HG02642 (cell line): ENCODE measurements around the gene ASTN1.

ENCODE experiments used
- ATAC-seq: cut with Tn5 transposase; IDR thresholded peaks from one replicate; pipeline ENCODE4 v1.9.1; 2021; ENCODE audit warnings: mild to moderate bottlenecking; ENCODE audit not compliant: unreplicated experiment, poor library complexity

The ASTN1 gene

GRCh38 chr1:176998183-176998795, 166.2 kb downstream of the ASTN1 start:
- no peak for ATAC-seq

DNA sequence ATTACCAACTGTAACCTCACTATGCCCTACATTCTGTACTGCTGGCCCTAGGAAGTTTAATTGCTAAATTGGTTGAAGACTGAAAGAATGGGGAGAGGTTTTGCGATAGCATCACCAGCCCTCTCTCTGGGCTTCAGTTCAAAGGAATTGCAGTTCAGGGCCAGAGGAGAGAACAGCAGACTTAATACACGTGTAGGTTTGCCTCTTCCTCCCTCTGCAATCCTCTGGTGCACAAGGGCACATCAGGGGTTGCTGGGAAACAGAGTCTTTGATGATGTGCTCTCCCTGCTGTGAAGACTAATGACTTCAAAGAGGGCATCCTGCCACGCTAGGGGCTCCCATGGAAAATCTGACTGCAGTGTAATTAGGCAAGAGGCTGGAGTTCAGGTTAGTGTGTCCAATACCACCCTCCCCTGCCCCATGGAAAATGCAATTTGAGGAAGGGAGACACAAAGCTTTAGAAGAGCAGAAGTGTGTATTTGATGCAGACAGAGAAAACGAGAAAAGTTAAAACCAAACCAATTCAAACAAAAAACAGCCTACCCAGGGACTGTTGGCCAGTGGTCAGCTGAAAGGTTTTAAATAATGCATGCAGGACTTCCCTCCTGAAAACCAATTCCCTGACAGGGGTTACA, 167.9 kb downstream of the ASTN1 start:
- ATAC-seq = no peak

DNA sequence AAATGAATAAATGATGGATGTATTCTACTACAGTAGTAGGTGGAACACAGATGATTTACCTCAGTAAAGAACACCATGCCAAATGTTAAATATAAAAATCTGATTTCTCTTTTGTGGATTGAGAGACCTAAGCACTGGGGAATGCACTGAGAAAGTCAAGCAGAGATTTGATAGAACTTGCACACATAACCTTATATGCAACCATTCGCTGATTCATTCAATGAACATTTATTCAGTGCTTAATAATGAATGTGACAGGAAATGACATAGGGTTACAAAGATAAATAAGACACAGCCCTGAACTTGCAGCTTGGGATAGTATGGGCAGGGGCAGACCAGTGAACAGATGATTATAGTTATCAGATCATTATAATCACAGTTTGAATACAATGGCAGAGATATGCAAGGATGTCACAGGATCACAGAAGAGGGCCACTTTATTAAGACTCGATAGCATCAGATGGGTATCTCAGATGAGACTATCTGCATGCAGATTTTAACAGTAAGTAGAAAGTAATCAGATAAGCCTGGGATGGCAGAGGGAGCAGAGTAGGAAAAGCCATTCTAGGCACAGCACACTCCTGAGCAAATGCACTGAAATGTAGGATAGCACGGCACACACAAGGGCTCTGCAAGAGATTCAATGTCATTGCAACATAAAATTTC, 169.4 kb downstream of the ASTN1 start:
- no peak for ATAC-seq

DNA sequence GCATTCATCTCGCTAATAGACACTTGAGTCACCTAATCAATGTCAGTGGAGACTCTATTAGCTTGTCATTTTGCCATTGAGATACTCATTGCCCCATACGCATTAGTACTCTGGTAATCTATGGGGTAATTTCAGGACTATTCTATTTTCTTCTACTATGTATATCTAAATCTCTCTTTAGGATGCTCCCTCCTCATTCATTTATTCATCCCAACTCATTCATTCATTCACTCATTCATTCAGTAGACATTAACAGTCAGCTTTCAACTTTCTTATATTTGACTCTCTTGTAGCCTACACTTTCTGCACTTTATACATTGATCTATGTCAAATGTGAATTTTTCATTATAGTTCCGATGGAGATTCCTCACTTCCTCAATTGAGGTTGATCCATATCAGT, 170.9 kb downstream of the ASTN1 start:
- ATAC-seq = no peak

DNA sequence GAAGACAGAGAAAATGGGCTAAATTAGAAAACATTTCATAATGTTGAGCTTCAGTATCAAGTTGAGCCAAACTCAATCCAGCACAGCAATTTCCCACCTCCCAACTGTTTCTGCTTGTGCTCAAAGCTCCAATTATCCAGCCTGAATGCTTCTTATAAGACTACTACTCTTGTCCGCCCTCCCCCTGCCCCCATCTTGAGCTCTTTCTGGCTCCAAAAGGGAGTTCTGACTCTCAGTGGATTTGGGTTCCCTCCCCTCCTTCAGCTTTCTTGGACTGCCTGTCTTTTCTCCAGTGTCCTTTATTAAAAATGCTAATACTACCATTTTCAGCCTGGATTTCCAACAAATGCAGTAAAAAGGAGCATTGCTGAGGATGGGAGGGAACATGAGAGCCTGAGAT, 174.8 kb downstream of the ASTN1 start:
- no peak for ATAC-seq

DNA sequence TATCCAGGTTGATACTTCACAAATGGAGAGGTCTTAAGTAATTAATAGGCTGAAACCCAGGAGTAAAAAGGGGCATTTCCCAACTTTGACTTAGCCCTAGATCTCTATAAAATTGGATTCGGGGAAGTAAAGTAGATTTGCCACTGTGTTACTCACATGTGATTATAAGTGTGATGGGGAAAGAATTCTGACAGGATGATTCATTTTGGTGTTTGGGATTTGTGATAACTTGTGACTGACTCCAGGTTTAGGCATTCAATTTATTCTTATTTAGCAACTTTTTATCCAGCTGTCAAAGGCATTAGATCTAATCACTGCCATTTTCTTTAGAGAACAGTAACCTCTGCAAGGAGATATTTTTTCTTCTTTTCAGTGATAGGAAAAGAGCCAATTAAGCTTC, 175.5 kb downstream of the ASTN1 start:
- ATAC-seq = no peak

GRCh38 chr1:176987016-176987415, 177.5 kb downstream of the ASTN1 start:
- ATAC-seq = no peak

- no peak for ATAC-seq
These were observed 180.8 kb downstream of the ASTN1 start for GRCh38 chr1:176983731-176984130.

GRCh38 chr1:176976771-176977170, 187.7 kb downstream of the ASTN1 start:
- ATAC-seq = no peak

GRCh38 chr1:176976225-176976624, 188.3 kb downstream of the ASTN1 start:
- ATAC-seq = no peak

GRCh38 chr1:176964687-176965086, 199.8 kb downstream of the ASTN1 start:
- no peak for ATAC-seq

DNA sequence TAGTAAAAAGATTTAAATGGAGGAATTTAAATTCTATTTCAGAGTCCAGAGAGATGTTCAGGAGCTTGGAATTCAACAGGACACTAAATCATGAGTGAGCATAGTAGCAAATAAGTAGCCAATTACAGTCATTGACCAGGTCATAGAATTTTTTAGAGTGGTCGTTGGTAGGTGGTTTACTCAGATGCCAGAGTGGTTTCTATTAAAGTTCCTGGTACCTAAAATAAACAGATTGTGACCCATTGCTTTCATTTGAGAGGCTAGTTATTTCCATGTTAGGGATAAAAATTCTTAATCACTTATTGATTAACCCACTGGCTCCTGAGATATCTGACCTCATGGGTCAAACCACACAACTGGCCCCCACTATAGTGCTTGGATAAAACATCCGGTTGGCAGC, 201.3 kb downstream of the ASTN1 start:
- ATAC-seq = no peak

DNA sequence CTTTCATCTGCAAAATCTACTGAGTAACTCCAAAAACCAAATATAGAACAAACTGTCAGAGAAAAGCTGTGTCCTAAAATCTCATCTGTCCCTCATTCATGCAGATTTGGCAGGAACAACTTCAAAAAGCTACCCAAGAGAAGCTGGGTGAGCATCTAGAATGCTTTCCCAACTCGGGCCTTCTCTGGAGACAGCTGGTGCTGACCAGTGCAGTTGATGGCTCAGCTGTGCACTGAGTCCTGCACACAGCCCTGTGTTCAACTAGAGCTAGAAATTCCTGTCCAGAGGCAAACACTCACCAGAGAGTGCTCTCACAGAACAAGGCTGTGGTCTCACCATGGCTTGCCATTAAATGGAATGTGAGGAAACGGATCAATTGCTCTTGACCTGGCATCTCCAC, 202.8 kb downstream of the ASTN1 start:
- no peak for ATAC-seq

DNA sequence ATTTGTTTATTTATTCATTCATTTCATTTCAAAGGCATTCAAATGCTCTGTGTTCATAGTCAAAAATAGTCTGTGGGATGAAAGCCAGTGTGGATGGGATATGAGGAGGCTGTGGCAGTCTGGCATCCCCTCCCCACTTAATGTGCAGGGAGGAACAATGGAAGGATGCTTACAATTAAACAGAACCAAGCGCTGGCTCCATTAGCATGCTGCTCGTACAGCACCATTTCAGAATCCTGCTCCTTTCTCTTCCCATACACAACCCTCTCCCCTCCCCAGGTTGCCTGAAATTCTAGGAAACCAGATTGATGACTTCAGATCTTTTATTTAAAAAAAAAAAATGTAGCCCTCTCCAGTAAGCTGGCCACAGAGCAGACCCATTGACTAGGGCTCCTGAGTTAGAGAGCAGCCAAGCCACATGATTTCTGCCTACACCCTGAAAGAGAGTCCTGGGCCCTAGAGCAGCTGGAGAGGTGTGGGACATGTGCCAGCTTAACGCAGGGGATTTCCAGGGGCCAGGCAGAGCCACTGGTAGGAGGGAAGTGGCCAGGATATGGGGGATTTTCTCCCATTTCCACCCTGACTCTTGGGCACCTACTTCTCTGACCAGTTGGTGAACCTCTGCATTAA, 205.2 kb downstream of the ASTN1 start:
- no peak for ATAC-seq

DNA sequence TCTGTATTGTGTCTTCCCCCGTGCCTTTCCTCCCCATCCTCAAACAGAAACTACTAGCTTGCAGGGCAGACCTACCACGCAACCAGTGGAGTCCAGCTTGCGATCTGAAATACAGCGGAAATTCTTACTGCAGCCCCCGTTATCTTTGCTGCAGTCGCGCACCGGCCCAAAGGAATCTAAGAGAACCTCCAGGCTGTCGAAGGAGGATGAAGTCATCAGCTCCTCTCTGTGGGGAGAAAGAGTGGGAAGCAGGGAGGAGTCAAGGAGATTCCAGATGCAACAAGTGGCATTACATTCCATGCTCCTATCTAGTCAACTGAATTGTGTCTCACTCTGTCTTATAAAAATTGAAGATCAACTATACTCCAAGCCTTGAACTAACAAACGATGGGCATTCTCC, 206.9 kb downstream of the ASTN1 start:
- no peak for ATAC-seq

DNA sequence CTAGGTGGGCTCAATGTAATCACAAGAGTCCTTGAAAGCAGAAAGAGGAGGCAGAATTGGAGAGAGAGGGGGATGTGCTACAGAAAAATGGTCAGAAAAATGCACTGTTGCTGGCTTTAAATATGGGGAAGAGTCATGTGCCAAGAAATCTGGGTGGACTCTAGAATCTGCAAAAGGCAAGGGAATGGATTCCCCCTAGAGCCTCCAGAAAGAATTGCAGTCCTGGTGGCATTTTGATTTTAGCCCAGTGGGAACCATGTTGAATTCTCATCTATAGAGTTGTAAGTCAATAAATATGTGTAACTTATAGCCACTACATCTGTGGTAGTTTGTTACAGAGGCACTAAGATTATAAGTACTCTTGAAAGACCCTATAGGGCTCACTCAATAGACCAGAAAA, 210.3 kb downstream of the ASTN1 start:
- ATAC-seq = no peak

DNA sequence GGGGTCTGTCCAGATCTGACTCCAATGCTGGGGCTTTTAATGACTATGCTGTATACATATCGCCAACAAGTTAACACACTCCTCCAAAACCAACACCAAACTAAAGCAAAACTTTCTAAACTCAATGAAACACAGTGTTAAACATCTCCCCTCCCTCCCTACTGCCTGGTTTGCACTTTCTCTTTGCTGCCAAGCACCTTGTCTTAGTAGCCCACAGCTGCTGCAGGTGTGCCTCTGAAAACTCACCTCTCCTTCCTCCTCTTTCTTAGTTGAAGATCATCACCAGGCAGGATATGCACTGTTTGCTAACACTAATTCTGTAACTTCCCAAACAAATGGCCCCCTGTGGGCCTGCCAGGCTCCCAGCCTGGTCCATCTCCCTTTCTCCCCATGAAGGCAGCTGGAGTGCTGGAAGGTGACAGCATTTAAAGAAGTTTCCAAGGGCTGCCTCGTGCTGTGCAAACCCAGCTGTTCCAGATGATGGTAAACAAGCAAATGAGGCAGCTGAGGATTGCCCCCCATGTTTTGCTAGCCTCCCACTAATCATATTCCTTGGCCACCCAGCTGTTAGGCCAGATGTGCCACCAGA, 213.7 kb downstream of the ASTN1 start:
- no peak for ATAC-seq

DNA sequence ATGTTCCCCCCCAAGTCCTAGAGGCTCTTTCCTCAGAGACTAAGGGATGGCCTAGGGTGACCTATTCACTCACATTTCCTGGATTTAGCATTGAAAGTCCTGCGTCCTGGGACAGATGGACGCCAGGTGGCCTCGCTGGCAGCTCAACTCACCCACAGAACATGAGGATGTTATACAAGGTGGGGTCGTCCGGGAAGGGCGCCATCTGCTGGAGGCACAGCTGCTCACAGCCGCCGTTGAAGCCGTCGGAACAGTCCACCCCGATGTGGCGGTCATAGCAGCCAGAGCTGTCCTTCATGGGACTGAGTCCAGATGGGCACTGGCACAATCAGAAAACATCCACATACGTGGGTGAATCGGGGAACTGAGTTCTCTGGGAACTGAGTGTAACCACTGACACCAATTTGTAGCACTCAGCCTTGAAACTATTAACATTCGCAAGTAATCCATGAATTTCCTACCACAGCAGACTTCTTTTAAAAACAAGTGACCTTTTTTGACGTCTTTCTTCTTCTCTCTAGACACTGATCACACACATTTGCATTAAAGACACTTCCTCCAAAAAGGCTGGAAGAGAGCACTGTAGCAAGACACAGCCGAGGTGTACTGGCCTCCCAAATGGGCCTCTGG, 215.4 kb downstream of the ASTN1 start:
- peak; percentile 68 for ATAC-seq

- no peak for ATAC-seq
These were observed 219.9 kb downstream of the ASTN1 start for GRCh38 chr1:176944606-176945005.

DNA sequence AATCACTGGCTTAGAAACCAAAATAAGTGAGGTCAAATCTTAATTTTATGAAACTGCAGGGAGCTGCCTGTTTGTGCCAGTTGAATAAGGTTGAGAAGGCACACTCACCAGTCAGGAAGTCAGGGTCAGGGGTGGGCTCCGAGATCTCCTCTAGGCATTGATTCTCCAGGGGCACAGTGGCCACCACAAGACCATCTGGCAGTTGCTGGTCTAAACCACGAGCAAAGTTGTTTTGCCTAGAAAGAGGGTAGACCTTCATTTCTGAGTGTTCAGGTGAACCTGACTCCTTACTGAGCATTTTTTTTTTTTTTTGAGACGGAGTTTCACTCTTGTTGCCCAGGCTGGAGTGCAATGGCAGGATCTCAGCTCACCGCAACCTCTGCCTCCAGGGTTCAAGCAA, 220.7 kb downstream of the ASTN1 start:
- ATAC-seq = no peak

DNA sequence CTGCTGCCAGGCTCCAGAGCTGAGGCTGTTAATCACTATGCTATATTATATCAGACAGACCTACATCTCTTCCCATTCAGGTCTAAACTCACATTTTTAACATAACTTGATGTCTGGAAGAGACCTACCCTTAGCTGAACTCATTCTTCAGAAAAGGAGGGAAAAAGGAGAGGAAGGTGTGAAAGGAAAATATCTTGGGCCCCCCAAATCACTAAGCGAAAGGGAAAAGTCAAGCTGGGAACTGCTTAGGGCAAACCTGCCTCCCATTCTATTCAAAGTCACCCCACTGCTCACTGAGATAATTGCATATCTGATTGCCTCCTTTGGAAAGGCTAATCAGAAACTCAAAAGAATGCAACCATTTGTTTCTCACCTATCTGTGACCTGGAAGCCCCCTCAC, 222.2 kb downstream of the ASTN1 start:
- no peak for ATAC-seq
